A549 (cell line): ENCODE measurements around the gene ATP6V1G2.

Source experiments
- BCL3 ChIP-seq: fragments of >200 bp; sonication (Bioruptor Twin); formaldehyde crosslinking; IDR thresholded peaks from 3 replicates; pipeline ENCODE4 v1.6.1; 2016
- ESRRA ChIP-seq: fragments of 150-350 bp; IDR thresholded peaks from 2 replicates; pipeline ENCODE4 v1.6.1; 2014; ENCODE audit warnings: mild to moderate bottlenecking, low read length, borderline replicate concordance
- MAFK ChIP-seq: fragments of 450-650 bp; IDR thresholded peaks from 2 replicates; pipeline ENCODE4 v1.6.1; 2014; ENCODE audit not compliant: partially characterized antibody
- MAX ChIP-seq: IDR thresholded peaks from 2 replicates; pipeline ENCODE4 v1.6.1; 2012
- RFX5 ChIP-seq: fragments of 450-650 bp; IDR thresholded peaks from 2 replicates; pipeline ENCODE4 v1.7.1; 2014; ENCODE audit warnings: antibody characterized with exemption, mild to moderate bottlenecking, moderate library complexity
- SREBF2 ChIP-seq: fragments of 450-650 bp; IDR thresholded peaks from 2 replicates; pipeline ENCODE4 v1.6.1; 2014; ENCODE audit warnings: mild to moderate bottlenecking, moderate library complexity
- TP53 ChIP-seq: fragments of 250-450 bp; sonication (Bioruptor Pico); IDR thresholded peaks from 2 replicates; pipeline ENCODE4 v1.5.0; 2021; ENCODE audit warnings: mild to moderate bottlenecking, moderate library complexity
- TF ChIP-seq, protein P1 (sequence below): IDR thresholded peaks from 2 replicates; pipeline ENCODE4 v1.6.1; 2012; ENCODE audit warnings: low read depth, borderline replicate concordance
- TF ChIP-seq, protein P2 (sequence below): fragments of >200 bp; sonication (Bioruptor Twin); formaldehyde crosslinking; IDR thresholded peaks from 3 replicates; pipeline ENCODE4 v1.5.1; 2016

- TF ChIP-seq TP53 (CRISPR knock-in tag), result no peak
- TF ChIP-seq MAFK, result no peak
- no peak for TF ChIP-seq RFX5
- TF ChIP-seq, protein P1, sequence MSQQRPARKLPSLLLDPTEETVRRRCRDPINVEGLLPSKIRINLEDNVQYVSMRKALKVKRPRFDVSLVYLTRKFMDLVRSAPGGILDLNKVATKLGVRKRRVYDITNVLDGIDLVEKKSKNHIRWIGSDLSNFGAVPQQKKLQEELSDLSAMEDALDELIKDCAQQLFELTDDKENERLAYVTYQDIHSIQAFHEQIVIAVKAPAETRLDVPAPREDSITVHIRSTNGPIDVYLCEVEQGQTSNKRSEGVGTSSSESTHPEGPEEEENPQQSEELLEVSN, result no peak
- TF ChIP-seq, protein P2, sequence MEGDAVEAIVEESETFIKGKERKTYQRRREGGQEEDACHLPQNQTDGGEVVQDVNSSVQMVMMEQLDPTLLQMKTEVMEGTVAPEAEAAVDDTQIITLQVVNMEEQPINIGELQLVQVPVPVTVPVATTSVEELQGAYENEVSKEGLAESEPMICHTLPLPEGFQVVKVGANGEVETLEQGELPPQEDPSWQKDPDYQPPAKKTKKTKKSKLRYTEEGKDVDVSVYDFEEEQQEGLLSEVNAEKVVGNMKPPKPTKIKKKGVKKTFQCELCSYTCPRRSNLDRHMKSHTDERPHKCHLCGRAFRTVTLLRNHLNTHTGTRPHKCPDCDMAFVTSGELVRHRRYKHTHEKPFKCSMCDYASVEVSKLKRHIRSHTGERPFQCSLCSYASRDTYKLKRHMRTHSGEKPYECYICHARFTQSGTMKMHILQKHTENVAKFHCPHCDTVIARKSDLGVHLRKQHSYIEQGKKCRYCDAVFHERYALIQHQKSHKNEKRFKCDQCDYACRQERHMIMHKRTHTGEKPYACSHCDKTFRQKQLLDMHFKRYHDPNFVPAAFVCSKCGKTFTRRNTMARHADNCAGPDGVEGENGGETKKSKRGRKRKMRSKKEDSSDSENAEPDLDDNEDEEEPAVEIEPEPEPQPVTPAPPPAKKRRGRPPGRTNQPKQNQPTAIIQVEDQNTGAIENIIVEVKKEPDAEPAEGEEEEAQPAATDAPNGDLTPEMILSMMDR, result no peak
- TF ChIP-seq SREBF2, result no peak
- no peak for TF ChIP-seq MAX
- TF ChIP-seq BCL3, result no peak
- no peak for TF ChIP-seq ESRRA
These were observed 31.2 kb upstream of the ATP6V1G2 start for GRCh38 chr6:31577579-31577966.
